ENCODE data around the gene EFCAB13. TPM values are rescaled to one million over a fixed set of nuclear protein-coding genes. Genes with fewer than 3 reads are reported as not detected.
A peak's percentile ranks its signal among the peaks of the same experiment; 100 is the strongest.

Gene EFCAB13
- total RNA-seq, 1 donor = 6.9 TPM

GRCh38 chr17:47318197-47318918, 5.4 kb upstream of the EFCAB13 start:
- Histone ChIP-seq H3K4me1 (ENCODE audit: insufficient read depth, low read length) (peaks cover 36% of the 10 kb centered on the region), H3K27me3 (ENCODE audit: insufficient read depth, low read length) (no peaks in the 10 kb centered on the region), H3K4me2 (ENCODE audit: insufficient read depth, low read length) (no peak overlapping the region), H3K36me3 (ENCODE audit: insufficient read depth, low read length) (no peaks in the 10 kb centered on the region), H3K4me3 (ENCODE audit: insufficient read depth, low read length) (no peak overlapping the region), H4K20me1 (ENCODE audit: insufficient read depth, low read length) (no peaks in the 10 kb centered on the region), H3K9me3 (ENCODE audit: low read depth, low read length) (no peaks in the 10 kb centered on the region), H2AFZ (ENCODE audit: low read length) (no peak overlapping the region), H3K79me2 (ENCODE audit: insufficient read depth, low read length) (no peaks in the 10 kb centered on the region), H3K27ac (ENCODE audit: low read depth, low read length) (no peak overlapping the region)
- no peak for DNase-seq (ENCODE audit: insufficient read length, low spot score, missing footprints)
- TF ChIP-seq CTCF (IDR thresholded peaks at IDR 0.05; ENCODE audit: extremely low read depth, low read depth, low read length) = no peak

- DNase-seq (ENCODE audit: insufficient read length, low spot score, missing footprints) = no peak
- H2AFZ ChIP-seq (ENCODE audit: low read length) = no peak overlapping the region
- no peaks in the 10 kb centered on the region for H3K79me2 ChIP-seq (ENCODE audit: insufficient read depth, low read length)
- H3K36me3 ChIP-seq (ENCODE audit: insufficient read depth, low read length) = no peaks in the 10 kb centered on the region
- H3K4me2 ChIP-seq (ENCODE audit: insufficient read depth, low read length) = no peak overlapping the region
- no peak for TF ChIP-seq CTCF (IDR thresholded peaks at IDR 0.05; ENCODE audit: extremely low read depth, low read depth, low read length)
- H3K27me3 ChIP-seq (ENCODE audit: insufficient read depth, low read length) = no peaks in the 10 kb centered on the region
- H3K27ac ChIP-seq (ENCODE audit: low read depth, low read length) = no peak overlapping the region
- H4K20me1 ChIP-seq (ENCODE audit: insufficient read depth, low read length) = no peaks in the 10 kb centered on the region
- no peaks in the 10 kb centered on the region for H3K9me3 ChIP-seq (ENCODE audit: low read depth, low read length)
- H3K4me3 ChIP-seq (ENCODE audit: insufficient read depth, low read length) = no peak overlapping the region
- peaks cover 27% of the 10 kb centered on the region for H3K4me1 ChIP-seq (ENCODE audit: insufficient read depth, low read length)
Observed at GRCh38 chr17:47320879-47321502, 2.8 kb upstream of the EFCAB13 start.

- Histone ChIP-seq H3K4me1 (ENCODE audit: insufficient read depth, low read length) (peaks cover 11% of the 10 kb centered on the region), H3K27ac (ENCODE audit: low read depth, low read length) (peak overlapping the region; percentile 56), H3K79me2 (ENCODE audit: insufficient read depth, low read length) (no peaks in the 10 kb centered on the region), H3K27me3 (ENCODE audit: insufficient read depth, low read length) (no peaks in the 10 kb centered on the region), H2AFZ (ENCODE audit: low read length) (peak overlapping the region; percentile 97), H4K20me1 (ENCODE audit: insufficient read depth, low read length) (no peaks in the 10 kb centered on the region), H3K36me3 (ENCODE audit: insufficient read depth, low read length) (no peaks in the 10 kb centered on the region), H3K4me2 (ENCODE audit: insufficient read depth, low read length) (peak overlapping the region; percentile 98), H3K9me3 (ENCODE audit: low read depth, low read length) (no peaks in the 10 kb centered on the region), H3K4me3 (ENCODE audit: insufficient read depth, low read length) (peak overlapping the region; percentile 85)
- TF ChIP-seq CTCF (IDR thresholded peaks at IDR 0.05; ENCODE audit: extremely low read depth, low read depth, low read length) = no peak
- DNase-seq (ENCODE audit: insufficient read length, low spot score, missing footprints) = peak; percentile 69
Observed at GRCh38 chr17:47324224-47325020, 667 bp downstream of the EFCAB13 start.

GRCh38 chr17:47325176-47325575, 1.4 kb downstream of the EFCAB13 start:
- Histone ChIP-seq H3K4me3 (ENCODE audit: insufficient read depth, low read length) (no peak overlapping the region), H3K27me3 (ENCODE audit: insufficient read depth, low read length) (no peaks in the 10 kb centered on the region), H3K27ac (ENCODE audit: low read depth, low read length) (no peak overlapping the region), H3K4me1 (ENCODE audit: insufficient read depth, low read length) (peaks cover 11% of the 10 kb centered on the region), H2AFZ (ENCODE audit: low read length) (no peak overlapping the region), H3K36me3 (ENCODE audit: insufficient read depth, low read length) (no peaks in the 10 kb centered on the region), H3K9me3 (ENCODE audit: low read depth, low read length) (no peaks in the 10 kb centered on the region), H4K20me1 (ENCODE audit: insufficient read depth, low read length) (no peaks in the 10 kb centered on the region), H3K79me2 (ENCODE audit: insufficient read depth, low read length) (no peaks in the 10 kb centered on the region), H3K4me2 (ENCODE audit: insufficient read depth, low read length) (no peak overlapping the region)
- TF ChIP-seq CTCF (IDR thresholded peaks at IDR 0.05; ENCODE audit: extremely low read depth, low read depth, low read length) = no peak
- no peak for DNase-seq (ENCODE audit: insufficient read length, low spot score, missing footprints)
